ENCODE results near the gene SLC25A42.
"Not testable (repeated sequence)": the region's sequence is repeated elsewhere in the genome, so short reads cannot be mapped to it uniquely, and the experiment has no call there.

SLC25A42 gene

GRCh38 chr19:19105365-19106055 lies 41.7 kb downstream of the SLC25A42 start:
- DNase-seq, result peak in 8 of 51 donors; percentile 5 to 56 (median 22)

GRCh38 chr19:19106056-19106551 lies 42.3 kb downstream of the SLC25A42 start:
- DNase-seq, result no peak

GRCh38 chr19:19106938-19107337 lies 43.1 kb downstream of the SLC25A42 start:
- DNase-seq, result not testable (repeated sequence)

GRCh38 chr19:19107654-19108053 lies 43.9 kb downstream of the SLC25A42 start:
- DNase-seq, result no peak

GRCh38 chr19:19109601-19110000 lies 45.8 kb downstream of the SLC25A42 start:
- DNase-seq, result no peak

- peak in 20 of 51 donors; percentile 11 to 51 (median 26) for DNase-seq
These were observed 46.8 kb downstream of the SLC25A42 start for GRCh38 chr19:19110410-19111135.

- no peak for DNase-seq
These were observed 47.5 kb downstream of the SLC25A42 start for GRCh38 chr19:19111136-19111835.

GRCh38 chr19:19111967-19112580 lies 48.3 kb downstream of the SLC25A42 start:
- peak in 1 of 51 donors; percentile 45 for DNase-seq

- DNase-seq, result peak in 1 of 51 donors; percentile 14
These were observed 49.3 kb downstream of the SLC25A42 start for GRCh38 chr19:19113040-19113626.

GRCh38 chr19:19115954-19116353 lies 52.2 kb downstream of the SLC25A42 start:
- peak in 9 of 51 donors; percentile 4 to 40 (median 11) for DNase-seq

- no peak for DNase-seq
These were observed 55.8 kb downstream of the SLC25A42 start for GRCh38 chr19:19119325-19120237.

- DNase-seq, result peak in 16 of 51 donors; percentile 7 to 41 (median 18)
These were observed 56.8 kb downstream of the SLC25A42 start for GRCh38 chr19:19120308-19121231.

- DNase-seq, result no peak
These were observed 57.6 kb downstream of the SLC25A42 start for GRCh38 chr19:19121371-19121770.

GRCh38 chr19:19122902-19123301 lies 59.1 kb downstream of the SLC25A42 start:
- DNase-seq, result no peak

GRCh38 chr19:19123386-19123785 lies 59.6 kb downstream of the SLC25A42 start:
- DNase-seq, result no peak

GRCh38 chr19:19126102-19126501 lies 62.3 kb downstream of the SLC25A42 start:
- no peak for DNase-seq

- no peak for DNase-seq
These were observed 68.2 kb downstream of the SLC25A42 start for GRCh38 chr19:19131989-19132388.

- DNase-seq, result no peak
These were observed 69.1 kb downstream of the SLC25A42 start for GRCh38 chr19:19132912-19133311.

- DNase-seq, result no peak
These were observed 70.2 kb downstream of the SLC25A42 start for GRCh38 chr19:19133985-19134384.
